CD4-positive, CD25-positive, alpha-beta regulatory T cell (primary cell): ENCODE results near the gene SPNS3. TPM values are rescaled to one million over a fixed set of nuclear protein-coding genes. Genes with fewer than 3 reads are reported as not detected.

Source experiments
- ATAC-seq, 2 donors: fragments of 150-1000 bp; cut with Tn5 transposase; one replicate each; pipeline ENCODE4 v1.10.0; 2021; ENCODE audit warnings: low read depth in 2 of 2, moderate number of reproducible peaks in 2 of 2, moderate library complexity in 1 of 2
- DNase-seq, 3 donors: peaks; one replicate each; pipeline versions ENCODE4 v3.0.0 to v3.0.0-alpha.2; 2012 to 2022; ENCODE audit warnings: mixed read lengths in 1 of 3
- H3K27ac ChIP-seq: one replicate; pipeline ENCODE4 v1.7.0; 2013; ENCODE audit warnings: mild to moderate bottlenecking, low read length; ENCODE audit not compliant: insufficient read depth, poor library complexity, severe bottlenecking
- H3K27me3 ChIP-seq: one replicate; pipeline ENCODE4 v1.7.0; 2013; ENCODE audit warnings: low read length; ENCODE audit not compliant: control insufficient read depth, insufficient read depth
- H3K36me3 ChIP-seq: one replicate; pipeline ENCODE4 v1.7.0; 2013; ENCODE audit warnings: mild to moderate bottlenecking, low read length, moderate library complexity; ENCODE audit not compliant: control insufficient read depth, insufficient read depth
- H3K4me1 ChIP-seq: 2 replicates; pipeline ENCODE4 v1.7.0; 2013; ENCODE audit warnings: mild to moderate bottlenecking, low read length; ENCODE audit not compliant: insufficient read depth, control insufficient read depth, poor library complexity, severe bottlenecking
- H3K4me3 ChIP-seq: one replicate; pipeline ENCODE4 v1.7.0; 2013; ENCODE audit warnings: low read depth, mild to moderate bottlenecking, low read length, moderate library complexity
- H3K9me3 ChIP-seq, 2 experiments: 1 replicate in 1 of 2; 2 replicates in 1 of 2; pipeline ENCODE4 v1.7.0; 2013; ENCODE audit warnings: low read length in 2 of 2, mild to moderate bottlenecking in 1 of 2, moderate library complexity in 1 of 2; ENCODE audit not compliant: control insufficient read depth in 2 of 2
- H3K27ac Mint-ChIP-seq, 3 donors: one replicate each; pipeline ENCODE4 v1.8.0; 2020 to 2022; ENCODE audit warnings: mild to moderate bottlenecking in 3 of 3, mixed read lengths in 3 of 3, moderate library complexity in 2 of 3
- H3K27me3 Mint-ChIP-seq: one replicate; pipeline ENCODE4 v1.8.0; 2022; ENCODE audit warnings: mild to moderate bottlenecking, mixed read lengths
- H3K36me3 Mint-ChIP-seq: one replicate; pipeline ENCODE4 v1.8.0; 2020; ENCODE audit warnings: mixed read lengths
- H3K4me1 Mint-ChIP-seq, 4 donors: one replicate each; pipeline ENCODE4 v1.8.0; 2020 to 2022; ENCODE audit warnings: mixed read lengths in 4 of 4, mild to moderate bottlenecking in 1 of 4
- H3K4me3 Mint-ChIP-seq, 4 donors: one replicate each; pipeline ENCODE4 v1.8.0; 2020 to 2022; ENCODE audit warnings: mild to moderate bottlenecking in 4 of 4, mixed read lengths in 4 of 4, moderate library complexity in 3 of 4
- H3K9me3 Mint-ChIP-seq, 7 donors: one replicate each; pipeline ENCODE4 v1.8.0; 2020 to 2022; ENCODE audit warnings: mixed read lengths in 7 of 7, mild to moderate bottlenecking in 3 of 7, moderate library complexity in 2 of 7
- polyA plus RNA-seq, 4 donors: library from polyadenylated mRNA; unstranded; fragments of 300-500 nt; fragmentation: Illumina TruSeq; gene quantifications; one replicate each; pipeline ENCODE4 v1.2.3, GENCODE V29; 2021
- total RNA-seq: library from RNA; stranded (reverse); gene quantifications from one replicate; pipeline ENCODE4 v1.2.3, GENCODE V29; 2022

Gene SPNS3
- total and polyA plus RNA-seq, 5 donors from 2014 or later, result 2.5 to 8.8 (median 7.6) TPM

DNA sequence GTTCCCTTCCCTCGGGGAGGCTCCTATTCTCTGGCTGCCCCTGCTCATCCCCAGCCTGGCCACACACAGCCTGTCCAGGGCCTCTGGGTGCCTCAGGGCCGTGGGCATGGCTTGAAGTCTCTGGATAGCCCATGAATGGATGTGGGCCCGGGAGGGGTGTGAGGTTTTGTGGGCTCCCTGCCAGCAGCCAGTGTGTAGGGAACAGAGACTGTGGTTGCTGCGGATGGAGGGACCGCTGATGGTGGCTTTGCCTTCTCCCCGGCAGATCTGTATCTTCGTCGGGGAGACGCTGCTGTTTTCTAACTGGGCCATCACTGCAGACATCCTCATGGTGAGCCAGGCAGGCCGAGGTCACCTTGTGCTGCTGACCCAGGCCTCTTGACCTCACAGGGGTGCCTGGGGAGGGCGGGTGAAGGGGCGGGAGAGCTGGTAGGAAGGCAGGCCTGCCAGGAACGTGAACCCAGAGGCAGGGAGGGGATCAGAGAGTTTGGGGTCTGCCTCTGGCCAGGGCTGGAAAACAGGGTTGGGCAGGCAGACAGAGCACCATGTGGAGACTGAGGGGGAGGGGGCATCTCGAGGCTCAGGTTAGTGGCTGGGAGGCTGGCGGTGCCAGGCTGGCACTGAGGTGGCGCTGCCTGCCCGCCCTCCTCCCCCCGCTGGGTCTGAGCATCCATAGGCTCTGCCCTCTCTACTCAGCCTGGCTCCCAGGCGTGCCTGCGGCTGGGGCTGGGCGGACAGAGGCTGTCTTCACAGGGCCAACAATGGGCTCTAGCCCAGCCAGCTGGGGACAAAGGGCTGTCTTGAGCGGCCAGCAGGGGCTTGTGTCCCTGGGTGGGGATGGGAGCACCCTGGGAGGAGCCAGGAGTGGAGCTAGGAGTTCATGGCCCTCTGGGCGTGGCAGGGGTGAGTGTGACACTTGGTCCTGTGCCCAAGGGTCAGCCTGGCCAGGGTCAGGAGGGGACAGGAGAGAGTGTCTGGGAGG, 100.1 kb downstream of the SPNS3 start:
- Mint-ChIP-seq H3K4me1 (peaks cover 0 to 5% (median 0%) of the 10 kb centered on the region in 4 donors), H3K4me3 (no peak overlapping the region)

DNA sequence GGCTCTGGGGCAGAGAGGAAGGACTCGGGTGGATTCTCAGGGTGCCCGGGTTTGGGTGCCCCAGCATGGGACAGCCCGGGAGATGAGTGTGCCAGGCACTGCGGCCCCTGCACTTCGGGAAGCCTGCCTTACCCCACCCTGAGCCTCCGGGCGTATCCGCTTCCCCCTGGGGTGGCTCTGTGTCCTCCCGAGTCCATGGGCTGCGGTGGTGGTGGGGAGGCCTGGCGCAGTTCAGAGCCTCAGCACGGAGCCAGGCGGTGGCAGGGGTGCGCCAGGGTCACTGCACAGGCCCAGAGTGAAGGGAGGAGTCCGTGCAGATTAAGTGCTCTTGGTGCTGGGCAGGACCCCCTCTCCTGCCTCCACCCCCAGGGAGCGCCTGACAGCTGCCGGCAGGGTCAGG, 100.8 kb downstream of the SPNS3 start:
- Histone ChIP-seq H3K4me3 (no peak overlapping the region), H3K4me1 (no peaks in the 10 kb centered on the region), H3K27ac (no peak overlapping the region), H3K36me3 (peaks cover 4% of the 10 kb centered on the region), H3K27me3 (no peaks in the 10 kb centered on the region), H3K9me3 (no peaks in the 10 kb centered on the region)
- H3K9me3 Mint-ChIP-seq, result no peaks in the 10 kb centered on the region
- DNase-seq, result no peak
- H3K4me1 Mint-ChIP-seq, result peaks cover 0 to 5% (median 0%) of the 10 kb centered on the region in 4 donors
- no peak for ATAC-seq
- no peak overlapping the region for H3K27ac Mint-ChIP-seq
- H3K27me3 Mint-ChIP-seq, result no peaks in the 10 kb centered on the region
- no peaks in the 10 kb centered on the region for H3K36me3 Mint-ChIP-seq
- H3K4me3 Mint-ChIP-seq, result no peak overlapping the region

More for the DNA sequence above, 100.1 kb downstream of the SPNS3 start:
- Histone ChIP-seq H3K9me3 (no peaks in the 10 kb centered on the region), H3K27me3 (no peaks in the 10 kb centered on the region), H3K36me3 (peaks cover 1% of the 10 kb centered on the region), H3K4me3 (no peak overlapping the region), H3K27ac (no peak overlapping the region), H3K4me1 (no peaks in the 10 kb centered on the region)
- Mint-ChIP-seq H3K9me3 (no peaks in the 10 kb centered on the region), H3K36me3 (no peaks in the 10 kb centered on the region), H3K27me3 (no peaks in the 10 kb centered on the region), H3K27ac (no peak overlapping the region)
- DNase-seq (peak in 1 of 3 donors; percentile 12), ATAC-seq (no peak)

DNA sequence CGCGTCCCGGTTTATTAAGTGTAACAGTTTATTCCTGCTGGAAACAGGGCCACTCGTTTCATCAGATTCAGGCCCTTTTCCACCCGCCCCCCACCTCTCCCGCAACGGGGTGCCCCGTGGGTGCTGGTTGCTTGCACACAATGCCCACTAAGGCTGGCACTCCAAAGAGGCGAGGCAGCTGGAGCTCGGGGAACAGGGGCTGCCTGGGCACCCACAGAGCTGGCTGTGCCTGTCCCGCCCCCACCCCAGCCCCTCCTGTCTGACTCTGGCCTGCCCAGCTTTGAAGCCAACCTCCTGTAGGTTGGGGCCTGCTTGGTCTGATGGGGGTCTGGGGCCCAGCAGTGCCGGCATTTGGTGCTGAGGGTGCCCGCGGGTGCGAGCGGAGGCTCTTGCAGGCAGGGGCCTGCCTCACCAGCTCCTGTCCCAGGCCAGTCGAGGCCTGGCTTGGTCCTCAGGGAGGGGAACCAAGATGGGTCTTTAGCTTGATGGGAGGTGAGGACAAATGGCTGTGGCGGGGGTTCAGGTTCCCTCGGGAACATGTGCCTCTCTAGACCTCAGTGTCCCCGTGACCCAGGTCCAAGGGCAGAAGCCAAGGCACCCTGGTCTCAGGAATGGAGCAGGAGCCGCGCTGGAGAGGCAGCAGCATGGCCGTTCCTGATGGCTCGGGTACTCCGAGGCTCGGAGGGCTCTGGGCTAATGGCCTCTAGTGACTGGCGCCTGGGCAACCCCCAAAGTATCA, 101.4 kb downstream of the SPNS3 start:
- Mint-ChIP-seq H3K9me3 (no peaks in the 10 kb centered on the region), H3K4me3 (no peak overlapping the region), H3K27ac (no peak overlapping the region), H3K36me3 (no peaks in the 10 kb centered on the region), H3K27me3 (no peaks in the 10 kb centered on the region), H3K4me1 (peaks cover 0 to 5% (median 0%) of the 10 kb centered on the region in 4 donors)
- Histone ChIP-seq H3K4me1 (no peaks in the 10 kb centered on the region), H3K27ac (no peak overlapping the region), H3K27me3 (no peaks in the 10 kb centered on the region), H3K9me3 (no peaks in the 10 kb centered on the region), H3K4me3 (no peak overlapping the region), H3K36me3 (peaks cover 4% of the 10 kb centered on the region)
- no peak for ATAC-seq
- no peak for DNase-seq

DNA sequence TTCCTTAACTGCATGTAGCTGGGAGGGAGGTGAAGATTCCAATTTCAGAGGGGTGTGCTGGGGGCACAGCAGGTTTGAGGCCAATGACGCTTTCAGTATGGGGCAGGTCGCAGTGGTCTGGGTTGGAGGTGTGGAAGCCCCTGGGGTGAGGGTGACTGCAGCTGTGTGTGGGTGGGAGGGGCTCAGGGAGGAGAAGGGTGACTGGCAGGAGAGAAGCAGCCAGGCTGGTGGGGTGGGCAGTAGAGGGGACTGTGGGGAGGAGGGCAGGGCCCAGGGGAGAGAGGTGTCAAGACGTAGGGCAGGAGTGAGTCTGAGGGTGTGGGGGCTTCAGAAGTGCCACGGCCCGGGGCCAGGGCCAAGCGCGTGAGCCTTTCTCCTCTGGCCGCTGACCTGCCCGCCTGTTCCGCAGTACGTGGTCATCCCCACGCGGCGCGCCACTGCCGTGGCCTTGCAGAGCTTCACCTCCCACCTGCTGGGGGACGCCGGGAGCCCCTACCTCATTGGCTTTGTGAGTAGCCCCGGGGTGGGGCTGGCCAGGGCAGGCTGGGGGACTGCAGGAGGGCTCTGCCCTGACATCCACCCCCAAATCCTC, 102.0 kb downstream of the SPNS3 start:
- no peak for ATAC-seq
- Histone ChIP-seq H3K36me3 (peaks cover 4% of the 10 kb centered on the region), H3K9me3 (no peaks in the 10 kb centered on the region), H3K27ac (no peak overlapping the region), H3K4me3 (no peak overlapping the region), H3K4me1 (no peaks in the 10 kb centered on the region), H3K27me3 (no peaks in the 10 kb centered on the region)
- Mint-ChIP-seq H3K27me3 (no peaks in the 10 kb centered on the region), H3K4me3 (no peak overlapping the region), H3K27ac (no peak overlapping the region), H3K36me3 (no peaks in the 10 kb centered on the region), H3K4me1 (peaks cover 0 to 5% (median 0%) of the 10 kb centered on the region in 4 donors), H3K9me3 (no peaks in the 10 kb centered on the region)
- DNase-seq, result no peak

DNA sequence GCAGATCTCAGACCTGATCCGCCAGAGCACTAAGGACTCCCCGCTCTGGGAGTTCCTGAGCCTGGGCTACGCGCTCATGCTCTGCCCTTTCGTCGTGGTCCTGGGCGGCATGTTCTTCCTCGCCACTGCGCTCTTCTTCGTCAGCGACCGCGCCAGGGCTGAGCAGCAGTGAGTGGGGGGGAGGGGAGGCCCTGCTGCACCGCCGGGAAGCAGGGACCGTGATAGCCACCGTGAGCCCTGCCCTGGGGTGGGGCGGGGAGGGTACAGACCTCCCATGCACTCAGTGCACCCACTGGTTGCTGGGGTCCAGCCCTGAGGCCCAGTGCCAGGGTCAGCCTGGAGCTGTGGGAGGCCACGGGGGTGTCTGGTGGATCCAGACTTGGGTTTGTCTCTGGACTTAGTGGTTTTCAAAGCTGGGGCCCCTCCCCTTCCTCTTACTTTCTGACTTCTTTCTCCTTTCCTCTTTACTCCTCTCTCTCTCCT, 102.6 kb downstream of the SPNS3 start:
- no peak overlapping the region for H3K4me3 ChIP-seq
- peak in 1 of 2 donors; percentile 15 for ATAC-seq
- Mint-ChIP-seq H3K27me3 (no peaks in the 10 kb centered on the region), H3K4me1 (peaks cover 0 to 5% (median 0%) of the 10 kb centered on the region in 4 donors), H3K36me3 (no peaks in the 10 kb centered on the region), H3K4me3 (no peak overlapping the region), H3K9me3 (no peaks in the 10 kb centered on the region), H3K27ac (no peak overlapping the region)
- no peaks in the 10 kb centered on the region for H3K9me3 ChIP-seq
- peaks cover 7% of the 10 kb centered on the region for H3K36me3 ChIP-seq
- H3K27ac ChIP-seq, result no peak overlapping the region
- H3K4me1 ChIP-seq, result no peaks in the 10 kb centered on the region
- no peak for DNase-seq
- no peaks in the 10 kb centered on the region for H3K27me3 ChIP-seq

DNA sequence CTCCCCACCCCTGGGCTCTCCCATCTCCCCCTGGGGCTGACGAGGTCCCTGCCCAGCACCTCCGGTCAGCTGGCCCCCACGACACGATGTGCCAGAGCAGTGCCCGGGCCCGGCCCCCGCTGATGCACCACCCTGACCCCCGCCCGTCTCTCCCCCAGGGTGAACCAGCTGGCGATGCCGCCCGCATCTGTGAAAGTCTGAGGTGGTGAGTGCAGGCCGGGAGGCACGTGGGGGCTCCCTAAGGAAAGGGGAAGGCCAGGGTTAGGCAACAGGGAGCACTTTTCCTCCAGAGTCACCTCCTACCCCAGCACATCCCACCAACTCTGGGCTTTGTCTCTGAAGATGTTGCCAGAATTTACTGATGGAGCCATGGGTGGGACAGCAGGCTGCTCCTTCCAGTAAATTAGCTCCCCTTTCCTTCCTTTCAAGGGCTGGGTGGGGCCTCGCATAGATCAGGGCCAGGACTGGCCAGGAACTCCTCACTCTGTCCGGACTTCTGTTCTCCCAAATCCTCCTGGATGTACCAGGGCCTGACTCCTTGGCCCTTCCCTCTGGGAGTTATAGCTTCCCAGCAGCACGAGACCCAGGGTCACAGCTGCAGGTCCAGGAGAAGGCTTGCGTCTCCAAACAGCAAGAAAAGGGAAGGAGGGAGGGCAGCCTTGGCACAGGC, 103.1 kb downstream of the SPNS3 start:
- Histone ChIP-seq H3K4me3 (no peak overlapping the region), H3K36me3 (peaks cover 12% of the 10 kb centered on the region), H3K27me3 (no peaks in the 10 kb centered on the region), H3K4me1 (no peaks in the 10 kb centered on the region), H3K27ac (no peak overlapping the region), H3K9me3 (no peaks in the 10 kb centered on the region)
- Mint-ChIP-seq H3K9me3 (no peaks in the 10 kb centered on the region), H3K36me3 (no peaks in the 10 kb centered on the region), H3K4me3 (no peak overlapping the region), H3K27me3 (no peaks in the 10 kb centered on the region), H3K4me1 (peaks cover 0 to 5% (median 0%) of the 10 kb centered on the region in 4 donors), H3K27ac (no peak overlapping the region)
- ATAC-seq (no peak), DNase-seq (no peak)
